Measurements from ENCODE around the gene NEMF.
"Not testable (repeated sequence)": the region's sequence is repeated elsewhere in the genome, so short reads cannot be mapped to it uniquely, and the experiment has no call there.

The NEMF gene

GRCh38 chr14:49783394-49784014 is 69.1 kb downstream of the NEMF start:
- Mint-ChIP-seq H3K9me3 (no peaks in the 10 kb centered on the region), H3K4me3 (no peak overlapping the region), H3K27me3 (no peaks in the 10 kb centered on the region), H3K4me1 (peaks cover 4% of the 10 kb centered on the region), H3K27ac (no peak overlapping the region)
- ATAC-seq (no peak), DNase-seq (no peak)

- H3K9me3 Mint-ChIP-seq, DNase-seq, H3K4me1 Mint-ChIP-seq, H3K27me3 Mint-ChIP-seq, ATAC-seq: not testable (repeated sequence)
- peak overlapping the region in 1 of 2 donors; percentile 61 for H3K27ac Mint-ChIP-seq
- peak overlapping the region in 1 of 2 donors; percentile 8 for H3K4me3 Mint-ChIP-seq
These were observed 71.5 kb downstream of the NEMF start for GRCh38 chr14:49781040-49781439.

- Mint-ChIP-seq H3K4me3 (no peak overlapping the region), H3K9me3 (no peaks in the 10 kb centered on the region), H3K27me3 (no peaks in the 10 kb centered on the region), H3K27ac (no peak overlapping the region), H3K4me1 (peaks cover 4% of the 10 kb centered on the region)
- DNase-seq: no peak
- ATAC-seq: no peak
These were observed 74.2 kb downstream of the NEMF start for GRCh38 chr14:49778421-49778820.

GRCh38 chr14:49774106-49774505 is 78.5 kb downstream of the NEMF start:
- H3K4me1 Mint-ChIP-seq: peaks cover 31% of the 10 kb centered on the region
- ATAC-seq (no peak), DNase-seq (no peak)
- no peak overlapping the region for H3K4me3 Mint-ChIP-seq
- H3K27me3 Mint-ChIP-seq: no peaks in the 10 kb centered on the region
- H3K9me3 Mint-ChIP-seq: no peaks in the 10 kb centered on the region
- H3K27ac Mint-ChIP-seq: no peak overlapping the region

- peaks cover 41% of the 10 kb centered on the region for H3K4me1 Mint-ChIP-seq
- H3K27ac Mint-ChIP-seq: not testable (repeated sequence)
These were observed 80.9 kb downstream of the NEMF start for GRCh38 chr14:49771691-49772090.

GRCh38 chr14:49770212-49770817 is 82.3 kb downstream of the NEMF start:
- H3K9me3 Mint-ChIP-seq: no peaks in the 10 kb centered on the region
- no peak for ATAC-seq
- peaks cover 38% of the 10 kb centered on the region for H3K4me1 Mint-ChIP-seq
- no peak for DNase-seq
- no peaks in the 10 kb centered on the region for H3K27me3 Mint-ChIP-seq
- H3K4me3 Mint-ChIP-seq: peak overlapping the region; percentile 96 to 98
- peak overlapping the region in 1 of 2 donors; percentile 40 for H3K27ac Mint-ChIP-seq

More at GRCh38 chr14:49771691-49772090, 80.9 kb downstream of the NEMF start:
- ATAC-seq, DNase-seq, H3K27me3 Mint-ChIP-seq, H3K9me3 Mint-ChIP-seq, H3K4me3 Mint-ChIP-seq: not testable (repeated sequence)

- Mint-ChIP-seq H3K4me1 (peaks cover 38% of the 10 kb centered on the region), H3K4me3 (peak overlapping the region; percentile 96 to 98), H3K27me3 (no peaks in the 10 kb centered on the region), H3K27ac (peak overlapping the region in 1 of 2 donors; percentile 100), H3K9me3 (no peaks in the 10 kb centered on the region)
- no peak for ATAC-seq
- no peak for DNase-seq
These were observed 82.9 kb downstream of the NEMF start for GRCh38 chr14:49769581-49770211.

GRCh38 chr14:49769171-49769570 is 83.4 kb downstream of the NEMF start:
- DNase-seq: no peak
- no peaks in the 10 kb centered on the region for H3K27me3 Mint-ChIP-seq
- peaks cover 38% of the 10 kb centered on the region for H3K4me1 Mint-ChIP-seq
- no peaks in the 10 kb centered on the region for H3K9me3 Mint-ChIP-seq
- no peak for ATAC-seq
- peak overlapping the region; percentile 96 to 98 for H3K4me3 Mint-ChIP-seq
- H3K27ac Mint-ChIP-seq: peak overlapping the region; percentile 99 to 100

GRCh38 chr14:49768301-49769121 is 84.1 kb downstream of the NEMF start:
- ATAC-seq (peak; percentile 77), DNase-seq (peak; percentile 64 to 85)
- Mint-ChIP-seq H3K4me1 (peaks cover 38% of the 10 kb centered on the region), H3K27me3 (no peaks in the 10 kb centered on the region), H3K27ac (peak overlapping the region; percentile 99 to 100), H3K9me3 (no peaks in the 10 kb centered on the region), H3K4me3 (peak overlapping the region; percentile 96 to 98)

- peak within 1 kb of the TSS; percentile 99 to 100 for H3K27ac Mint-ChIP-seq
- no peaks in the 10 kb centered on the region for H3K27me3 Mint-ChIP-seq
- H3K9me3 Mint-ChIP-seq: no peaks in the 10 kb centered on the region
- peak; percentile 92 for DNase-seq
- H3K4me3 Mint-ChIP-seq: peak within 1 kb of the TSS; percentile 96 to 98
- ATAC-seq: peak; percentile 88
- peaks cover 38% of the 10 kb centered on the region for H3K4me1 Mint-ChIP-seq
These were observed 84.9 kb downstream of the NEMF start, which contains the start of gene KLHDC2 for GRCh38 chr14:49767571-49768300. KLHDC2 (plus strand) TSS chr14:49768153; CDS start chr14:49768469, 316 bp downstream.

GRCh38 chr14:49767270-49767570 is 85.4 kb downstream of the NEMF start:
- no peaks in the 10 kb centered on the region for H3K27me3 Mint-ChIP-seq

GRCh38 chr14:49766839-49767238 is 85.7 kb downstream of the NEMF start:
- peaks cover 40% of the 10 kb centered on the region for H3K4me1 Mint-ChIP-seq
- no peak for ATAC-seq
- peak overlapping the region; percentile 92 for H3K4me3 Mint-ChIP-seq
- H3K9me3 Mint-ChIP-seq: no peaks in the 10 kb centered on the region
- no peaks in the 10 kb centered on the region for H3K27me3 Mint-ChIP-seq
- no peak for DNase-seq
- peak overlapping the region; percentile 99 for H3K27ac Mint-ChIP-seq

More at GRCh38 chr14:49767270-49767570, 85.4 kb downstream of the NEMF start:
- Mint-ChIP-seq H3K4me1 (peaks cover 38% of the 10 kb centered on the region), H3K4me3 (peak overlapping the region; percentile 92), H3K9me3 (no peaks in the 10 kb centered on the region), H3K27ac (peak overlapping the region; percentile 99)
- ATAC-seq: no peak
- DNase-seq: no peak

- ATAC-seq: no peak
- Mint-ChIP-seq H3K4me1 (peaks cover 9% of the 10 kb centered on the region), H3K9me3 (no peaks in the 10 kb centered on the region), H3K27ac (peak overlapping the region in 1 of 2 donors; percentile 68), H3K27me3 (no peaks in the 10 kb centered on the region), H3K4me3 (no peak overlapping the region)
- DNase-seq: no peak
These were observed 90.6 kb downstream of the NEMF start for GRCh38 chr14:49761839-49762551.

GRCh38 chr14:49755378-49755777 is 97.2 kb downstream of the NEMF start:
- no peak overlapping the region for H3K27ac Mint-ChIP-seq
- DNase-seq: no peak
- H3K4me3 Mint-ChIP-seq: no peak overlapping the region
- H3K9me3 Mint-ChIP-seq: no peaks in the 10 kb centered on the region
- H3K27me3 Mint-ChIP-seq: no peaks in the 10 kb centered on the region
- no peak for ATAC-seq
- no peaks in the 10 kb centered on the region for H3K4me1 Mint-ChIP-seq

Measured in stimulated activated naive CD8-positive, alpha-beta T cell treated with anti-CD3 and anti-CD28 coated beads, Interleukin-15, amount 100 ng/mL, for 72 hours (primary cell).